Superior temporal gyrus (tissue), 1 donor: ENCODE data around the gene MCF2L.

Experiments
- DNase-seq: peaks from one replicate; pipeline ENCODE4 v3.0.0-alpha.2; 2016; ENCODE audit errors: extremely low spot score

MCF2L gene

DNA sequence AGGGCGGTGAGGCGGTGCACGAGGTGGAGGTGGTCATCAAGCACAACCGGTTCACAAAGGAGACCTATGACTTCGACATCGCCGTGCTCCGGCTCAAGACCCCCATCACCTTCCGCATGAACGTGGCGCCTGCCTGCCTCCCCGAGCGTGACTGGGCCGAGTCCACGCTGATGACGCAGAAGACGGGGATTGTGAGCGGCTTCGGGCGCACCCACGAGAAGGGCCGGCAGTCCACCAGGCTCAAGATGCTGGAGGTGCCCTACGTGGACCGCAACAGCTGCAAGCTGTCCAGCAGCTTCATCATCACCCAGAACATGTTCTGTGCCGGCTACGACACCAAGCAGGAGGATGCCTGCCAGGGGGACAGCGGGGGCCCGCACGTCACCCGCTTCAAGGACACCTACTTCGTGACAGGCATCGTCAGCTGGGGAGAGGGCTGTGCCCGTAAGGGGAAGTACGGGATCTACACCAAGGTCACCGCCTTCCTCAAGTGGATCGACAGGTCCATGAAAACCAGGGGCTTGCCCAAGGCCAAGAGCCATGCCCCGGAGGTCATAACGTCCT is 180.0 kb downstream of the MCF2L start:
- no peak for DNase-seq
